DND-41 (cell line): ENCODE measurements around the gene RTF1.

ENCODE experiments used
- EZH2 ChIP-seq: IDR thresholded peaks from 3 replicates; pipeline ENCODE4 v1.6.1; 2012; ENCODE audit warnings: borderline replicate concordance, low read depth, mild to moderate bottlenecking, moderate library complexity, low read length, inconsistent platforms; ENCODE audit not compliant: severe bottlenecking
- TF ChIP-seq, protein P1 (sequence below): IDR thresholded peaks from 2 replicates; pipeline ENCODE4 v1.5.1; 2012; ENCODE audit warnings: borderline replicate concordance, low read length, moderate library complexity, mild to moderate bottlenecking; ENCODE audit not compliant: poor library complexity, severe bottlenecking; ENCODE audit errors: extremely low read depth

DNA sequence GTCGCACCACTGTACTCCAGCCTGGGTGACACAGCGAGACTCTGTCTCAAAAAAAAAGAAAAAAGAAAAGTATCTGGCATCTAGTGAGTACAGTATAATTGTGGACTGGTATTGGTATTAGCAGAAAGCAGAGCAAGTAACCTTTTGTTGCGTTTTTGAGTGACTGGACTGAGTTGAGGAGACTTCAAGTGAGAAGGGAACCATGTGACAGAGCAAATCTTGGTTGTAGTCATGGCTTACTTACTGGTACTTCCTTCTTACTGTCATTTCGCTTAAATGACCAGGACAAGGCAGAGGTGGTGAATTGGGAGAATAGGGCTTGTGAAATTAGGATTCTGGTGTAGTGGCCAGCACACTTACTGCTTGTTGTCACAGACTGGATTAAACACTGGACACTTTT is 20.6 kb downstream of the RTF1 start:
- no peak for TF ChIP-seq EZH2
- TF ChIP-seq, protein P1, sequence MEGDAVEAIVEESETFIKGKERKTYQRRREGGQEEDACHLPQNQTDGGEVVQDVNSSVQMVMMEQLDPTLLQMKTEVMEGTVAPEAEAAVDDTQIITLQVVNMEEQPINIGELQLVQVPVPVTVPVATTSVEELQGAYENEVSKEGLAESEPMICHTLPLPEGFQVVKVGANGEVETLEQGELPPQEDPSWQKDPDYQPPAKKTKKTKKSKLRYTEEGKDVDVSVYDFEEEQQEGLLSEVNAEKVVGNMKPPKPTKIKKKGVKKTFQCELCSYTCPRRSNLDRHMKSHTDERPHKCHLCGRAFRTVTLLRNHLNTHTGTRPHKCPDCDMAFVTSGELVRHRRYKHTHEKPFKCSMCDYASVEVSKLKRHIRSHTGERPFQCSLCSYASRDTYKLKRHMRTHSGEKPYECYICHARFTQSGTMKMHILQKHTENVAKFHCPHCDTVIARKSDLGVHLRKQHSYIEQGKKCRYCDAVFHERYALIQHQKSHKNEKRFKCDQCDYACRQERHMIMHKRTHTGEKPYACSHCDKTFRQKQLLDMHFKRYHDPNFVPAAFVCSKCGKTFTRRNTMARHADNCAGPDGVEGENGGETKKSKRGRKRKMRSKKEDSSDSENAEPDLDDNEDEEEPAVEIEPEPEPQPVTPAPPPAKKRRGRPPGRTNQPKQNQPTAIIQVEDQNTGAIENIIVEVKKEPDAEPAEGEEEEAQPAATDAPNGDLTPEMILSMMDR = no peak
